ENCODE results near the gene RPS3. TPM values are rescaled to one million over a fixed set of nuclear protein-coding genes. Genes with fewer than 3 reads are reported as not detected.
A peak's percentile ranks its signal among the peaks of the same experiment; 100 is the strongest.

The RPS3 gene
- polyA plus RNA-seq, 4 donors: 1,492 to 4,274 (median 3,256) TPM

DNA sequence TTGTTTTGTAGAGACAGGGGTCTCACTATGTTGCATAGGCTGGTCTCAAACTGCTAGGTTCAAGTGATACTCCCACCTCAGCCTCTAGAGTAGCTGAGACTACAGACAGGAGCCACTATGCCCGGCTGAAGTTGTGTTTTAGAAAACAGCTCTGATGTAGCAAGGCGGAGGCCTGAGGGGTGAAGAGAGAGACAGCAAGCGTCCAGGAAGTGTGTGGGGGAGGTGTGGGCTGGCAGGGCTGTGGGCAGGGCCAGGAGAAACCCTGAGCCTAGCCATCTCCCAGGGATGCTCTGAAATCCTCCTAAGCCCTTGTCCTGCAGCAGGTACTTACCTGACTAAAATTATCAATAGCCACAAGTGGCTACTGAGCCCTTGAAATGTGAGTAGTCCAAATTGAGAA is 16.1 kb upstream of the RPS3 start:
- FAIRE-seq (no peak), DNase-seq (no peak)
- H3K36me3 ChIP-seq (ENCODE audit: control insufficient read depth in 3 of 3, insufficient read depth in 2 of 3, low read depth in 1 of 3, low read length in 3 of 3): no peaks in the 10 kb centered on the region
- no peak overlapping the region for H3K4me3 ChIP-seq (ENCODE audit: low read depth in 1 of 3, low read length in 3 of 3)
- H3K4me1 ChIP-seq (ENCODE audit: control insufficient read depth in 3 of 3, insufficient read depth in 2 of 3, low read depth in 1 of 3, low read length in 2 of 3): peaks cover 4 to 44% (median 9%) of the 10 kb centered on the region in 3 donors
- 76 to 80% (median 79%) methylated on average over 3 of the region's 3 CpGs for WGBS, 3 donors
- H3K27me3 ChIP-seq (ENCODE audit: control insufficient read depth in 3 of 3, insufficient read depth in 3 of 3, low read length in 3 of 3): no peaks in the 10 kb centered on the region
- no peak overlapping the region for H3K27ac ChIP-seq (ENCODE audit: low read depth in 1 of 3, low read length in 2 of 3)
- H3K9me3 ChIP-seq (ENCODE audit: control insufficient read depth in 2 of 2, insufficient read depth in 1 of 2, low read depth in 1 of 2, low read length in 1 of 2): no peaks in the 10 kb centered on the region

DNA sequence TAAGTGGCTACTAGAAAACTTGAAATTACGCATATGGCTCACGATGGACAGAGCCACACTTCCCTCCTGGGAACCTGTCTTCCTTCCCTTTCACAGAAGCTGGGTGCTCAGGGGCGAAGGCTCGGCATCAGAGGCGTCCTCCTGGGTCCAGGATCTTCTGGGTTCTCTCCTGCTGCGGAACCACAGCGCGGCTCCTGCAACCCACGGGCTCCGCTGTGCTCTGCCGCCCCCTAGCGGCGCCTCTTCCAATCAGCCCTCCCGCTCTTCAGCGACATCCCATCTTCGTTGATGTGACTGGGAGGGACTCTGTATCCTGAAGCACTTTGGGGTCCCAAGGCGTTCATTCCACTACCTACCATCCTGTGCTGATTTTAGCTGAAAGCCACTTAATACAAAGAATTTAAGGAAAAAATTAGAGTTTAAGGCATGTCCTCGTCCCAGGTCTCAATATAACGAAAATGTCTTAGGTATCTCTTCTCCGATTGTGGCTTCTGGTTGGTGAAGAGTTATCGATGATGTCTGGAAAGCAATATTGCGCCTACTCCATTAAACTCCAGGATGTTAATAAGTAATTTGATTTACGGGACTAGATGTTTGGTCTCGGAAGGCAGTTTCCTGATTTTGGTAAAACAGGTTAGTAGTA is 14.8 kb upstream of the RPS3 start:
- no peak for FAIRE-seq
- Histone ChIP-seq H3K4me1 (ENCODE audit: control insufficient read depth in 3 of 3, insufficient read depth in 2 of 3, low read depth in 1 of 3, low read length in 2 of 3) (peaks cover 4 to 40% (median 7%) of the 10 kb centered on the region in 3 donors), H3K4me3 (ENCODE audit: low read depth in 1 of 3, low read length in 3 of 3) (no peak overlapping the region), H3K9me3 (ENCODE audit: control insufficient read depth in 2 of 2, insufficient read depth in 1 of 2, low read depth in 1 of 2, low read length in 1 of 2) (no peaks in the 10 kb centered on the region), H3K27me3 (ENCODE audit: control insufficient read depth in 3 of 3, insufficient read depth in 3 of 3, low read length in 3 of 3) (no peaks in the 10 kb centered on the region), H3K27ac (ENCODE audit: low read depth in 1 of 3, low read length in 2 of 3) (no peak overlapping the region), H3K36me3 (ENCODE audit: control insufficient read depth in 3 of 3, insufficient read depth in 2 of 3, low read depth in 1 of 3, low read length in 3 of 3) (no peaks in the 10 kb centered on the region)
- peak; percentile 77 to 89 for DNase-seq
- 15 to 21% (median 16%) methylated on average over 24 of the region's 24 CpGs for WGBS, 3 donors

DNA sequence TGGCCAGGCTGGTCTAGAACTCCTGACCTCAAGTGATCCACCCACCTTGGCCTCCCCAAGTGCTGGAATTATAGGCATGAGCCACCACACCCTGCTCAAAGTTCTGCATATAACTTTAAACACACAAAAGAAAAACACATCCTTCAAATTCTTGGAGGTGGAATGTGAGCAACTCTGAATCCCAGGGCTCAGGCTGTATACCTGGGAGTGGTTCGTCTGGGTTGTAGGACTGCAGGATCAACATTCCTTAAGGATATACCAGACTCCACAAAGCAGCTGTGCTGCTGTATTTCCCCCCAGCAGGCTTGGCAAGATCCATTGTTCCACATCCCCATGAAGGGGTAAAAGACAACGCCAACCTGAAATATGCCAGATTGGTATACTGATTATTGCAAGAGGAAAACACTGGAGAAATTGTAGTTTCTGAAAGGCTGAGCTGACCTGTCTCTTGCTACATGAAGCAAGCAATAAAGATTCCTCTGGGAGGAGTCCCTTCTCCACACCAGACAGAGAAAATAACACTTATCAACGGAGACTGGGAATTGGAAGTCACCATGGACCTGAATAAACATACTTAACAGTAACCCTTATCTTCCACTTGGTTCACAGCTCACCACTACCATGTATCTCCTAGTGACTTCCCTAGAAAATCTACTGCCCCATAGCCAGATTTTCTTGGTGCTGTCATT is 12.2 kb upstream of the RPS3 start:
- Histone ChIP-seq H3K27me3 (ENCODE audit: control insufficient read depth in 3 of 3, insufficient read depth in 3 of 3, low read length in 3 of 3) (no peaks in the 10 kb centered on the region), H3K9me3 (ENCODE audit: control insufficient read depth in 2 of 2, insufficient read depth in 1 of 2, low read depth in 1 of 2, low read length in 1 of 2) (no peaks in the 10 kb centered on the region), H3K4me1 (ENCODE audit: control insufficient read depth in 3 of 3, insufficient read depth in 2 of 3, low read depth in 1 of 3, low read length in 2 of 3) (peaks cover 0 to 23% (median 3%) of the 10 kb centered on the region in 3 donors), H3K36me3 (ENCODE audit: control insufficient read depth in 3 of 3, insufficient read depth in 2 of 3, low read depth in 1 of 3, low read length in 3 of 3) (no peaks in the 10 kb centered on the region), H3K4me3 (ENCODE audit: low read depth in 1 of 3, low read length in 3 of 3) (no peak overlapping the region), H3K27ac (ENCODE audit: low read depth in 1 of 3, low read length in 2 of 3) (peak overlapping the region in 1 of 3 donors; percentile 65)
- DNase-seq: peak; percentile 57 to 73
- FAIRE-seq: no peak
- WGBS, 3 donors: 23 to 45% (median 34%) methylated on average over 3 of the region's 3 CpGs

DNA sequence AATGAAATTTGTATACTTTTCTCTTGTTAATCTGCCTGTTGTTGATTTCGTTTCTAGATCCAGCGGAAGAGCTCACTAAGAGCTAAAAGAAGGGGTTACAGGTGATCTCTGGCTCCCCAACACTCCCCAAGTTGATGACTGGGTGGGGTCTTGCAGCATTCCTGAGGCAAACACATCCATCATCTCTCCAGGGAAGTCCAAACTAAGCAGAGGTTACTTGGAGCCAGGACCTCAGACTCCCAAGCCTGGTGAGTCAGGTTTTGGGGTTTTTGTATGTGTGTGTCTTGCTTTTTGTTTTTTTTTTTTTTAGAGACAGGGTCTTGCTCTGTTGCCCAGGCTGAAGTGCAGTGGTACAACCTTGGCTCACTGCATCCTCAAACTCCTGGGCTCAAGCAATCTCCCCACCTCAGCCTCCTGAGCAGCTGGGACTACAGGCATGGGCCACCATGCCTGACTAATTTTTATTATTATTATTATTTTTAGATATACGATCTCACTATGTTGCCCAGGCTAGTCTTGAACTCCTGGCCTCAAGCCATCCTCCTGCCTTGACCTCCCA is 11.5 kb upstream of the RPS3 start:
- DNase-seq (no peak), FAIRE-seq (no peak)
- Histone ChIP-seq H3K9me3 (ENCODE audit: control insufficient read depth in 2 of 2, insufficient read depth in 1 of 2, low read depth in 1 of 2, low read length in 1 of 2) (no peaks in the 10 kb centered on the region), H3K4me3 (ENCODE audit: low read depth in 1 of 3, low read length in 3 of 3) (no peak overlapping the region), H3K36me3 (ENCODE audit: control insufficient read depth in 3 of 3, insufficient read depth in 2 of 3, low read depth in 1 of 3, low read length in 3 of 3) (no peaks in the 10 kb centered on the region), H3K27ac (ENCODE audit: low read depth in 1 of 3, low read length in 2 of 3) (no peak overlapping the region), H3K27me3 (ENCODE audit: control insufficient read depth in 3 of 3, insufficient read depth in 3 of 3, low read length in 3 of 3) (no peaks in the 10 kb centered on the region), H3K4me1 (ENCODE audit: control insufficient read depth in 3 of 3, insufficient read depth in 2 of 3, low read depth in 1 of 3, low read length in 2 of 3) (peaks cover 0 to 23% (median 3%) of the 10 kb centered on the region in 3 donors)
- WGBS, 3 donors: 66 to 73% (median 71%) methylated on average over 3 of the region's 3 CpGs

DNA sequence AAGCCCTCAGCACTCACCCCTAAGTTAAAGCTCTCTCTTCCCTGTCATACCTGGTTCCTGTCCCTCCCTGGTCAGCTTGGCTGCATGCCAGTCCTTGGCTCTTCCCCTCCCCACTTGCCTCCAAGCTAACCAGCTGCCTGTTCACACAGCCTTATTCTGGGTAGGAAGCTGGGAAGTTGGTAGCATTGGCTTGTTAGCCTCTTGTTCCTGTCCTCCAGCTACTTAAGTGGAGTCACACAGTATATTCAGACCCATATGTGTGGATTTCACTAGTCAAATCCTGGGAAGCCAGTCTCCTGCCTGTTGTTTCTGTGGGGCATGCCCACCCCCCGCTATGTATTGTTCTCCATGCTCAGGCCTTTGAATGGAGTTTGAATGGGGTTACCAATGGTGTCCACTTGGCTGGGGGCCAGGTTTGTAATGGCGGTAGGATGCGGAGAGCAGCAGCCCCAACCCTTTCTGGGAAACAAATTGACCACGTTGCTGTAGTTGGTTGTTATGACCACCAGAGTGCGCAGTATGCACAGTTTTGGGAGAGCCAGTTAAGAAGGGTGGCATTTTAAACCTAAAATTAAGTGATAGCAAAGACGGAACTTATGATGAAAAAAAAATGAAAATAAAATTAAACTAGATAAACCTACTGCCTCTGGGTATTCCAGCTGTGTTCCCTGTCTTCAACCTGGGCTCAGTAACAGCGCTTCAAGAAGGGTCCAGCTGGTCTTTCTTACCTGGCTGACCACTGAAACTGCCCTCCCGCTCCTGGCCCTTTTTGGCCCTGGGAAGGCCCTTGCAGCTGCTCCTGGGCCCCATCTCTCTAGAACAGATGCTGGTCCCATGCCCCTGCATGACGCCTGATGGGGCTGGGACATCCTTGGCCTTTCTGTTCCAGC is 10.7 kb upstream of the RPS3 start:
- Histone ChIP-seq H3K4me1 (ENCODE audit: control insufficient read depth in 3 of 3, insufficient read depth in 2 of 3, low read depth in 1 of 3, low read length in 2 of 3) (peaks cover 0 to 23% (median 3%) of the 10 kb centered on the region in 3 donors), H3K27me3 (ENCODE audit: control insufficient read depth in 3 of 3, insufficient read depth in 3 of 3, low read length in 3 of 3) (no peaks in the 10 kb centered on the region), H3K4me3 (ENCODE audit: low read depth in 1 of 3, low read length in 3 of 3) (no peak overlapping the region), H3K36me3 (ENCODE audit: control insufficient read depth in 3 of 3, insufficient read depth in 2 of 3, low read depth in 1 of 3, low read length in 3 of 3) (no peaks in the 10 kb centered on the region), H3K9me3 (ENCODE audit: control insufficient read depth in 2 of 2, insufficient read depth in 1 of 2, low read depth in 1 of 2, low read length in 1 of 2) (no peaks in the 10 kb centered on the region), H3K27ac (ENCODE audit: low read depth in 1 of 3, low read length in 2 of 3) (peak overlapping the region in 2 of 3 donors; percentile 15 to 37)
- peak; percentile 77 to 80 for DNase-seq
- no peak for FAIRE-seq
- WGBS, 3 donors: 26 to 27% (median 26%) methylated on average over 9 of the region's 9 CpGs

DNA sequence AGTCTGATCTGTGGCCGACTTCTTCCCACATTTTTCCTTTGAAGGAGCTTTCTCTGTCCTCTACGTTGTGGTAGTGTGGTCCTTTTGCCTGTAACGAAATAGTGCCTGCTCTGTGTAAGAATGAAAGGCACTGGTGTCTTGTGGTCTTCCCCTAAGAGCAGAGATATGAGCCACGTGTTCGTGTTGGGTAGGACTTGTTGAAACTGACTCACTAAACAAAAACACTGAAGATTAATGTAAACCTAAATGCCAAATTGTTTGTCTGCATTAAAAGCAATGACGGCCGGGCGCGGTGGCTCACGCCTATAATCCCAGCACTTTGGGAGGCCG is 10.1 kb upstream of the RPS3 start:
- FAIRE-seq (no peak), DNase-seq (no peak)
- no peak overlapping the region for H3K4me3 ChIP-seq (ENCODE audit: low read depth in 1 of 3, low read length in 3 of 3)
- peak overlapping the region in 1 of 3 donors; percentile 37 for H3K27ac ChIP-seq (ENCODE audit: low read depth in 1 of 3, low read length in 2 of 3)
- WGBS, 3 donors: 63 to 72% (median 64%) methylated on average over 11 of the region's 11 CpGs
- no peaks in the 10 kb centered on the region for H3K9me3 ChIP-seq (ENCODE audit: control insufficient read depth in 2 of 2, insufficient read depth in 1 of 2, low read depth in 1 of 2, low read length in 1 of 2)
- H3K27me3 ChIP-seq (ENCODE audit: control insufficient read depth in 3 of 3, insufficient read depth in 3 of 3, low read length in 3 of 3): no peaks in the 10 kb centered on the region
- H3K36me3 ChIP-seq (ENCODE audit: control insufficient read depth in 3 of 3, insufficient read depth in 2 of 3, low read depth in 1 of 3, low read length in 3 of 3): no peaks in the 10 kb centered on the region
- peaks cover 0 to 22% (median 3%) of the 10 kb centered on the region in 3 donors for H3K4me1 ChIP-seq (ENCODE audit: control insufficient read depth in 3 of 3, insufficient read depth in 2 of 3, low read depth in 1 of 3, low read length in 2 of 3)

DNA sequence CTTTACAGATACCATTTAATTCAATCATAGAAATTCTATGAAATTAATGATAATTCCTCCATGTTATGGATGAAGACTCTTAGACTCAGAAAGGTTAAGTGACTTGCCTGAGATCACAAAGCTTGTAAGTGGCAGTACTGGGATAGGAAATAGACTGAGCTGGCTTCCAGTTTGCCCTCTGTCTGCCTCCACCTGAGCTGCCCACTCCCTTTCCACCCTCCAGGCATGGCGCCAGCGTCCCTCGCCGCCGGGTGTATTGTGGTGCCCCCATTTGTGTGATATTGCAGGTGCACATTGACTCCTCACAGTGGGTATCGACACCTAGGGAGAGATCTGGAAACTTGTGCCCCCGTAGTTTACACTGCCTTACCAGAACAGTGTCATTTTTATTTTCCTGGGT is 9.4 kb upstream of the RPS3 start:
- FAIRE-seq: no peak

More for the DNA sequence above, 9.4 kb upstream of the RPS3 start:
- H3K9me3 ChIP-seq (ENCODE audit: control insufficient read depth in 2 of 2, insufficient read depth in 1 of 2, low read depth in 1 of 2, low read length in 1 of 2): no peaks in the 10 kb centered on the region
- H3K4me3 ChIP-seq (ENCODE audit: low read depth in 1 of 3, low read length in 3 of 3): no peak overlapping the region
- DNase-seq: no peak
- peaks cover 0 to 21% (median 3%) of the 10 kb centered on the region in 3 donors for H3K4me1 ChIP-seq (ENCODE audit: control insufficient read depth in 3 of 3, insufficient read depth in 2 of 3, low read depth in 1 of 3, low read length in 2 of 3)
- 84 to 88% (median 88%) methylated on average over 7 of the region's 7 CpGs for WGBS, 3 donors
- no peaks in the 10 kb centered on the region for H3K36me3 ChIP-seq (ENCODE audit: control insufficient read depth in 3 of 3, insufficient read depth in 2 of 3, low read depth in 1 of 3, low read length in 3 of 3)
- H3K27ac ChIP-seq (ENCODE audit: low read depth in 1 of 3, low read length in 2 of 3): no peak overlapping the region
- H3K27me3 ChIP-seq (ENCODE audit: control insufficient read depth in 3 of 3, insufficient read depth in 3 of 3, low read length in 3 of 3): no peaks in the 10 kb centered on the region
